NCI-H510A treated with DMSO at 0.1 percent for 48 hours (cell line): ENCODE measurements around the gene ATP2A3.

Source experiments
- DNase-seq: peaks from one replicate; lab custom pipeline; 2025; lab: John Stamatoyannopoulos, UW

Gene ATP2A3

DNA sequence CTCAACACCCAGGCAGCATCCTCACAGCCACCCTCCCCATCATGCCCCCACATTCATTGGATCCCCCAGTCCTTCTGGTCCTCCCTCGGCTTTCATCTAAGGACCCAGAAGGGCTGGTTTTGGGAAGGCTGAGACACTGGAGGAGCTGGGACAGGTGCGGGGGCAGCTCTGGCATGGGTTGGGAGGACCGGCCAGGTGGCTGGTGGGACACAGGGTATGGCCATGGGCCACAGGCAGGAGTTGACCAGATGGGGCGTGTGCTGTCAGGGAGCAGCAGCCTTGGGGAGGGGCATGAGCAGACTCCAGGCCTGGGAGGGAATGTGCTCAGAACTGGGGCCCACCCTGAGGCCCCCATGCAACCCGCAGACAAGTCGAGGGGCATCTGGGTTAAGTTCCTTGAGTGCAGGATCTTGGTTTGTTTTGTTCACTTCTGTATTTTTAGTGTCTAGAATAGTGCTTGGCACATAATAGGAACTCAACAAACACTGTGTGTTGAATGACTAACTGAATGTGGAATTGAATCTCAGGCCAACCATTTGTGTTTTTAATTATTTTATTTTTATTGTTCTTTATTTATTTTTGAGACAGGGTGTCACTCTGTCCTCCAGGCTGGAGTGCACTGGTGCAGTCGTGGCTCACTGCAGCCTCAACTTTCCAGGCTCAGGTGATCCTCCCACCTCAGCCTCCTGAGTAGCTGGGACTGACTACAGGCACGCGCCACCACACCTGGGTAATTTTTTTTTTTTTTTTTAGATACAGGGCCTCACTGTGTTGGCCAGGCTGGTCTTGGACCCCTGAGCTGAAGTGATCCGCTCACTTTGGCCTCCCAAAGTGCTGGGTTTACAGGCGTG, 53.6 kb downstream of the ATP2A3 start:
- no peak for DNase-seq

DNA sequence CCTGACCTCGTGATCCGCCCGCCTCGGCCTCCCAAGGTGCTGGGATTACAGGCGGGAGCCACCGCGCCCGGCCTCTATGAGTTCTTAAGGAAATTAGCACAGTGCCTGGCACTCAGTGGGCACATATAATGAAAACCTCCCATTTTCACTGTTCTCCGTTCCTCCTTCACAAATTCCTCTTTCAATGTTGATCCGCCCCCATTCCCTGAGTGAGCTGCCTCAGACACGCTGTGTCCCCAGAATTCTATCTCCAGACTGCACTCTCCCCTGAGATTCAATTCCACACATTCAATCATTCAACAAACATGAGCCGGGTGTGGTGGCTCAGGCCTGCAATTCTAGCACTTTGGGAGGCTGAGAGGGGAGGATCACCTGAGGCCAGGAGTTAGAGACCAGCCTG, 55.0 kb downstream of the ATP2A3 start:
- DNase-seq: no peak

DNA sequence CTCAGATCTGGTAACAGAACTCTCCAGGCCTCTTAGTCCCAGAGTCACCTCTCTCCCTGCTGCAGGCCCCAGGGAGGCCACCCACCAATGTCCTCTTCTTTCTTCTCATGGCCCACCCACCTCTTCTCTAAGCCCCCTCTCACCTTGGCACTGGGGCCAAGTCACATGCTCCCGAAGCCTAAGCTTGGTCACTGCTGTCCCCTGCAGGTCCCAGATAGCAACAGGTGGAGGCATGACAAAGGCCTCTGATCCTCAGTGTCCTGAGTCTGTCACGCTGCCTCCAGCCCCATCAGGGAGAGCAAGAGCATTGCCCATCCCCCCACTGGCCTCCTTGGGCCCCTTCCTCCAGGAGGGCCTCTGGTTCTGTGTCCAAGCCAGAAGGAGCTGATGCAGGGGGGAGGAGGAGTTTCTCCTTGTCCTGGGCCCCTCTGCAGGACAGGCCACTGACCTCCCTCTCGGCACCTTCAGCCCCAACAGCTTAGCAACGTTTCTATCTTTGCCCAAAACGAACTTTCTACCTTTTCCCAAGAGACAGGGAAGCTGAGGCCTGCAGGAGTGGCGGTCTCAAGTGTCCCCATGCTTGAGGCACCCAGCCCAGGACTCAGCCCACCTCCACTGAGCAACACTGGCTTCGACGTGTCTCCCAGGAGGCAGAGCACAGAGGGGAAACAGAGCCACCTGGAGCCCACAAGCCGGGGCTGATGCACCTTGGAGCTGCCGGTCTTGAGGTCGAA, 56.6 kb downstream of the ATP2A3 start:
- DNase-seq: no peak

GRCh38 chr17:3906881-3907280, 57.4 kb downstream of the ATP2A3 start:
- DNase-seq: no peak

GRCh38 chr17:3905017-3905520, 59.2 kb downstream of the ATP2A3 start:
- no peak for DNase-seq

DNA sequence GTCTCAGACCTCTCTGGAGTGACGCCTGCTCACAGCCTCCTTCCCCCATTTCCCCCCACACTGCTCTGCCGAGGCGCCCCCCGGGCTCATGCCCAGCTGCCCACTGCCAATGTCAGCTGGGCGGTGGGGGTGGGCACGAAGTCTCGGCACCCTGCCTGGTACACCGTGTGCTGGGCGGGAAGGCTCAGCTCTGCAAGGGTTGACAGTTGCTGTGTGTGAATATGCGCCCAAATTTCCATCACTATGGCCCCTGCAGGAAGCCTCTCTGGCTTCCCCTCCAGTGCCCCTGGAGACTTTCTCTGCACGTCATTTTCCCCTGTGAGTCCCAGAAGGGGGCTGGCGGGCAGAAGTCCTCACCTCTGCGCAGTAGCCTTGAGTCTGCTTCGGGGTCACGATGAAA, 59.7 kb downstream of the ATP2A3 start:
- DNase-seq: no peak

- no peak for DNase-seq
Observed at GRCh38 chr17:3903881-3904290, 60.4 kb downstream of the ATP2A3 start.

DNA sequence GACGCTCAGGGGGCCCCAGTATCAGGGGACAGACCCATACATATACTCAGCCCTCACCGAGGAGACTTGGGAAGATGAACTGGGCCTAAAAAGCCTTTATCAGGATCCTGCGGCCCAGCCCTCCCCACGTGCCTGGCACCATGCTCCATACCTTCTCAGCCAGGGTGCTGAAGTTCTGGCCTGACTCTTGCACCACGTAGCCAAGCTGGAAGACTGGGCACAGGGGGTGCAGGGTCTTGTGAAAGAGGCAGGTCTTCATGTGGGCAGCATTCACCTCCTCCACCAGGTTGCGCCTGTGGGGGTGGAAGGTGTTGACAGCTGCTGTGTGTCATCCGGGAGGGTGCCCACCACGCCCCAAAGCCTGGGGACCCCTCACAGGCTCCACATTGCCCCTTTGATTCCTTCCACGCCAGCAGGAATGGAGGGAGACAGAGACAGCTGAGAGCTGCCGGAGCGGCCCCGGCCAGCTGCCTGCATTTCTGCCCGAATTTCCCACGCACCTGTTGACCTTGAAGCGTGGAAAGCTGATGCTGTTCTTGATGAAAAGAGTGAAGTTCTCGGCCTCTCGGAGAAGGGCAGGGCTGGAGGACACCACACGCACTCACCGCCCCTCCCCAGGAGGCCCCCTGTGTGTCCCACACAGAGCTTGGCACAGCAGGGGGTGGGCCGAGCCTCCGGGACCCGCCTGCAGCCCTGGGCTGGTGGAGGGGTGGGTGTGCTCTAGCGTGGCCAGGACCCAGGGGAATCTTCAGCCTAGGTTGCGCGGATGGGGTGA, 61.0 kb downstream of the ATP2A3 start:
- no peak for DNase-seq

- no peak for DNase-seq
Observed at GRCh38 chr17:3900646-3901045, 63.6 kb downstream of the ATP2A3 start.

- DNase-seq: no peak
Observed at GRCh38 chr17:3897731-3898130, 66.5 kb downstream of the ATP2A3 start.

DNA sequence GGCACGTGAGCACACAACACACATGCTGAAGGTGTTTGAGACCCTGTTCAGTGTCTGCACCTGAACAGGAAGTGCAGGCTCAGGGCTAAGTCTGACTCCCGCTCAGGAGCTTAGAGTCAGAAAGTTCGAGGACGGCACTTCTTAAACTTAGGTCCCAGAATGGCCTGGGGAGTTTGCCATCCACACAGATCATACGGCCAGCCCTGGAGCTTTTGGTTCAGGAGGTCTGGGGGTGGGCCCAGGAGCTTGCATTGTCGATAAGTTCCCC, 67.3 kb downstream of the ATP2A3 start:
- DNase-seq: no peak

DNA sequence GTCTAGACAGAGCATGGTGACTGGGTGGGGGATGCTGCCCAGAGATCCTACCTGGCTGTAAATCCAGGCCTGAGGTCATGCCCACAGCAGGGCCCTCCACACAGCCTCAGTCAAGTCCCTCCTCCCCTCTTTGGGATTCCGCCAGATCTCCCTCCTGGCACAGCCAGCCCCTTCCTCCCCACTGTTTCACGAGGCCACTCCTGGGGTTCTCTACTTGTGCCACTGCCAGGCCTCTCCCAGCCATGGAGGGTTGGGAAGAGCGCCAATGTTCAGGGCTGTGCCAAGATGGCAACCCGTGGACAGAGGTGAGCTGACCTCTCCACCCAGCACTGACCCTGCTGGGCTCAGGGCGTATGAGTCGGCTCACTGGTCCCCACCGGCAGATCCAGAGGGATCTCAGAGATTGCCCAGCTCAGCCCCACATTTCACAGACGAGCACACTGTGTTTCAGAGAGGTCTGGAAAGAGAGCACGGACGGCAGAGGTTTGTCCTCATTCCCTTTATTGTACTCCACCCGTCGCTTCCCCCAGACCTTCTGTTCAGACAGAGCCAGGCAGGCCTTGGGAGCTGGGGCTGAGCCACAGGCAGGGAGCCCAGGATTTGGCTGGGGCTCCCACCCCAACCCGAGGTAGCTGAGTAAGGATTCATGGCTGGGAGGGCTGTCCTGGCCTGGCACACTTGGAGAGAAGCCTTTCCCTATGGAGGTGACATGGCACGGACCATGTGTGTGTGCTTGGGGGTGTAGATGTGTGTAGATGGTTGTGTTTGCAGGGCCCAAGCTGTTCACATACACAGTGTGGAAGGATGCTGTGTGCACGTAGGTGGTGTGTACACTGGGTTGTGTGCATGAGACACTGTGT, 67.9 kb downstream of the ATP2A3 start:
- DNase-seq: no peak

- DNase-seq: no peak
Observed at GRCh38 chr17:3895354-3895753, 68.9 kb downstream of the ATP2A3 start.

- no peak for DNase-seq
Observed at GRCh38 chr17:3894911-3895343, 69.3 kb downstream of the ATP2A3 start.

- peak; percentile 54 for DNase-seq
Observed at GRCh38 chr17:3894188-3894587, 70.0 kb downstream of the ATP2A3 start.

GRCh38 chr17:3893720-3894116, 70.5 kb downstream of the ATP2A3 start:
- DNase-seq: peak; percentile 85

GRCh38 chr17:3893003-3893719, 71.1 kb downstream of the ATP2A3 start, which contains the start of gene CAMKK1:
Gene CAMKK1, minus strand, starts transcription at chr17:3893053. Its CDS starts 7,366 bp downstream, at chr17:3885687.
- DNase-seq: peak; percentile 97

- DNase-seq: no peak
Observed at GRCh38 chr17:3892095-3892998, 71.9 kb downstream of the ATP2A3 start.

DNA sequence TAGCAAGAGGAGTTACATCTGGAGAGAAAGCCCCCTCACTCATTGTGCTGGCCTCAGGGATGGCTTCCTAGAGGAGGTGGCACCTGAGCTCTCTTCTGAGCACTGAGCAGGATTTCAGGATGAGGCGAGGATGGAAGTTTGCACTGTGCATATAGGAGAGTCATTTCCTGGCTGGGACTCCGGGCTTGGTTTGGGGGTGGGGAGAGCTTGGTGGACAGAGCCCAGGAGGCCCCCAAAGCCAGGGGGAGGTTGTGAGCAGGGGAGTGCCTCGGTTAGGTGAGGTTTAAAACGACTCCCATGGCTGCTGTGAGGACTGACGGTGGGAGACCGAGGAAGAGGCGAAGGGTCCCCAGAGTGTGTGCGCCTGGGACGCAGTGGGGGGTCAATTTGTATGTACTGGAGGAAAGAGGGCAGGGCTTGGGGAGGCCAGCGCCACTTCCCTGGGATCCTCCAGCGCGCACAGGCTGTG, 72.6 kb downstream of the ATP2A3 start:
- peak; percentile 67 for DNase-seq

DNA sequence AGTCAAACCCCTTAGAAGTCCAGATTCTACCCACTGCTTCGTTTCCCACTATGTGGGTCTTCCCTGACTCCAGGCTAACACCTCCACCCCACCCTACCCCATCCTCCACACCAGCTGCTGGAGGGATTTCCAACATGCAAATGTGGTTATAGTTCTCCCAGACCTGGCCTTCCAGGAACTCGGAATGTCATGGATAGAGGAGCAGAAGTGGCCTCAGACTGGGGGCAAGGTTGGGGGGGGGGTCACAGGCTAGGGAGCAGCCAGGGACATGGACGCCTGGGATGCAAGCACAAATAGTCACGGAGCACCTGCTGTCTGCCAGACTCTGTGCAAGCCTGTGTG, 73.4 kb downstream of the ATP2A3 start:
- peak; percentile 51 for DNase-seq
